SJCRH30 (cell line): ENCODE results near the gene C1R. TPM values are rescaled to one million over a fixed set of nuclear protein-coding genes. Genes with fewer than 3 reads are reported as not detected.

Experiments used
- DNase-seq, 2 experiments: peaks; one replicate each; pipeline ENCODE4 v3.0.0-alpha.2; 2015 to 2020
- H3K27ac ChIP-seq: fragments of 250-450 bp; sonication (Bioruptor Pico); 2 replicates; pipeline ENCODE4 v1.5.1; 2020; ENCODE audit warnings: mild to moderate bottlenecking, moderate library complexity
- H3K27me3 ChIP-seq: fragments of 250-450 bp; sonication (Bioruptor Pico); 2 replicates; pipeline ENCODE4 v1.5.1; 2020; ENCODE audit warnings: mild to moderate bottlenecking, moderate library complexity
- H3K36me3 ChIP-seq: fragments of 250-450 bp; sonication (Bioruptor Pico); 2 replicates; pipeline ENCODE4 v1.5.1; 2020; ENCODE audit warnings: mild to moderate bottlenecking, moderate library complexity
- H3K4me1 ChIP-seq: fragments of 250-450 bp; sonication (Bioruptor Pico); 2 replicates; pipeline ENCODE4 v1.5.1; 2020; ENCODE audit warnings: mild to moderate bottlenecking, moderate library complexity
- H3K4me3 ChIP-seq: fragments of 250-450 bp; sonication (Bioruptor Pico); 2 replicates; pipeline ENCODE4 v1.5.1; 2020; ENCODE audit warnings: mild to moderate bottlenecking, moderate library complexity
- H3K9me3 ChIP-seq: fragments of 250-450 bp; sonication (Bioruptor Pico); replicated peaks from 2 replicates; pipeline ENCODE4 v1.5.1; 2020; ENCODE audit warnings: mild to moderate bottlenecking, moderate library complexity
- total RNA-seq: library from RNA; depleted of rRNA; stranded (reverse); fragments of >200 nt; shearing (Covaris generic); gene quantifications from 2 replicates; pipeline ENCODE4 v1.2.3, GENCODE V29; 2014

Gene C1R
- total RNA-seq, 1 experiment from 2014 or later: 3.4 TPM

GRCh38 chr12:7096006-7096932 lies 4.0 kb upstream of the C1R start:
- DNase-seq: no peak

GRCh38 chr12:7093892-7094291 lies 1.6 kb upstream of the C1R start:
- H3K9me3 ChIP-seq: no peaks in the 10 kb centered on the region
- H3K27me3 ChIP-seq: peaks cover 7% of the 10 kb centered on the region
- H3K4me3 ChIP-seq: no peak overlapping the region
- DNase-seq: no peak
- H3K4me1 ChIP-seq: peaks cover 5% of the 10 kb centered on the region; the same call in 1 of the 2 replicates
- H3K27ac ChIP-seq: no peak overlapping the region
- H3K36me3 ChIP-seq: no peaks in the 10 kb centered on the region

More at GRCh38 chr12:7096006-7096932, 4.0 kb upstream of the C1R start:
- no peaks in the 10 kb centered on the region for H3K9me3 ChIP-seq
- peaks cover 5% of the 10 kb centered on the region; the same call in 1 of the 2 replicates for H3K4me1 ChIP-seq
- H3K27ac ChIP-seq: no peak overlapping the region
- H3K36me3 ChIP-seq: no peaks in the 10 kb centered on the region
- peaks cover 2% of the 10 kb centered on the region for H3K27me3 ChIP-seq
- H3K4me3 ChIP-seq: no peak overlapping the region; the same call in 1 of the 2 replicates

- Histone ChIP-seq H3K27ac (no peak overlapping the region), H3K4me1 (peaks cover 5% of the 10 kb centered on the region; the same call in 1 of the 2 replicates), H3K9me3 (no peaks in the 10 kb centered on the region), H3K27me3 (peaks cover 7% of the 10 kb centered on the region), H3K36me3 (no peaks in the 10 kb centered on the region), H3K4me3 (no peak overlapping the region)
- DNase-seq: no peak
Observed at GRCh38 chr12:7093486-7093885, 1.2 kb upstream of the C1R start.

- H3K4me3 ChIP-seq: no peak overlapping the region
- DNase-seq: no peak
- H3K9me3 ChIP-seq: no peaks in the 10 kb centered on the region
- H3K4me1 ChIP-seq: peaks cover 5% of the 10 kb centered on the region; the same call in 1 of the 2 replicates
- no peaks in the 10 kb centered on the region for H3K36me3 ChIP-seq
- H3K27me3 ChIP-seq: peaks cover 7% of the 10 kb centered on the region
- no peak overlapping the region for H3K27ac ChIP-seq
Observed at GRCh38 chr12:7092986-7093460, 778 bp upstream of the C1R start.

GRCh38 chr12:7091660-7092228 lies 501 bp downstream of the C1R start:
- Histone ChIP-seq H3K27ac (no peak overlapping the region), H3K36me3 (no peaks in the 10 kb centered on the region), H3K4me3 (no peak overlapping the region), H3K9me3 (no peaks in the 10 kb centered on the region), H3K27me3 (peaks cover 5% of the 10 kb centered on the region), H3K4me1 (no peaks in the 10 kb centered on the region)
- DNase-seq: no peak

GRCh38 chr12:7091171-7091570 lies 1.1 kb downstream of the C1R start:
- H3K9me3 ChIP-seq: no peaks in the 10 kb centered on the region
- H3K4me1 ChIP-seq: no peaks in the 10 kb centered on the region
- H3K36me3 ChIP-seq: no peaks in the 10 kb centered on the region
- no peak for DNase-seq
- peaks cover 4% of the 10 kb centered on the region; the same call in 1 of the 2 replicates for H3K27me3 ChIP-seq
- no peak overlapping the region for H3K27ac ChIP-seq
- H3K4me3 ChIP-seq: no peak overlapping the region

- H3K27me3 ChIP-seq: peaks cover 4% of the 10 kb centered on the region; the same call in 1 of the 2 replicates
- H3K4me3 ChIP-seq: no peak overlapping the region
- H3K36me3 ChIP-seq: no peaks in the 10 kb centered on the region
- no peaks in the 10 kb centered on the region for H3K9me3 ChIP-seq
- DNase-seq: peak; percentile 30 to 49
- no peaks in the 10 kb centered on the region for H3K4me1 ChIP-seq
- no peak overlapping the region for H3K27ac ChIP-seq
Observed at GRCh38 chr12:7090222-7090998, 1.8 kb downstream of the C1R start.

- no peaks in the 10 kb centered on the region for H3K4me1 ChIP-seq
- no peak for DNase-seq
- H3K27ac ChIP-seq: no peak overlapping the region
- H3K27me3 ChIP-seq: peaks cover 4% of the 10 kb centered on the region; the same call in 1 of the 2 replicates
- no peaks in the 10 kb centered on the region for H3K36me3 ChIP-seq
- no peaks in the 10 kb centered on the region for H3K9me3 ChIP-seq
- H3K4me3 ChIP-seq: no peak overlapping the region
Observed at GRCh38 chr12:7089196-7089871, 2.9 kb downstream of the C1R start.

- H3K36me3 ChIP-seq: no peaks in the 10 kb centered on the region
- no peaks in the 10 kb centered on the region for H3K27me3 ChIP-seq
- H3K4me1 ChIP-seq: no peaks in the 10 kb centered on the region; the same call in 1 of the 2 replicates
- no peaks in the 10 kb centered on the region for H3K9me3 ChIP-seq
- no peak overlapping the region for H3K4me3 ChIP-seq
- no peak for DNase-seq
- no peak overlapping the region for H3K27ac ChIP-seq
Observed at GRCh38 chr12:7083125-7083524, 9.1 kb downstream of the C1R start.

- Histone ChIP-seq H3K36me3 (no peaks in the 10 kb centered on the region), H3K27ac (no peak overlapping the region), H3K9me3 (no peaks in the 10 kb centered on the region), H3K4me3 (no peak overlapping the region), H3K4me1 (no peaks in the 10 kb centered on the region; the same call in 1 of the 2 replicates), H3K27me3 (no peaks in the 10 kb centered on the region)
- no peak for DNase-seq
Observed at GRCh38 chr12:7081037-7081436, 11.2 kb downstream of the C1R start.

GRCh38 chr12:7079826-7080125 lies 12.5 kb downstream of the C1R start:
- no peak for DNase-seq
- Histone ChIP-seq H3K4me3 (no peak overlapping the region), H3K27ac (no peak overlapping the region), H3K27me3 (0 out of 2 replicates have a peak, but pooled peaks cover 2% of the 10 kb centered on the region), H3K36me3 (no peaks in the 10 kb centered on the region), H3K9me3 (no peaks in the 10 kb centered on the region), H3K4me1 (no peaks in the 10 kb centered on the region; the same call in 1 of the 2 replicates)

- no peaks in the 10 kb centered on the region for H3K36me3 ChIP-seq
- no peaks in the 10 kb centered on the region for H3K9me3 ChIP-seq
- no peak overlapping the region for H3K4me3 ChIP-seq
- peaks cover 8% of the 10 kb centered on the region; the same call in 1 of the 2 replicates for H3K27me3 ChIP-seq
- no peak for DNase-seq
- no peaks in the 10 kb centered on the region; the same call in 1 of the 2 replicates for H3K4me1 ChIP-seq
- no peak overlapping the region for H3K27ac ChIP-seq
Observed at GRCh38 chr12:7078163-7078562, 14.1 kb downstream of the C1R start.

GRCh38 chr12:7076493-7076892 lies 15.8 kb downstream of the C1R start:
- Histone ChIP-seq H3K4me3 (no peak overlapping the region), H3K4me1 (no peaks in the 10 kb centered on the region; the same call in 1 of the 2 replicates), H3K36me3 (no peaks in the 10 kb centered on the region), H3K9me3 (no peaks in the 10 kb centered on the region; the same call in 1 of the 2 replicates), H3K27ac (no peak overlapping the region), H3K27me3 (peaks cover 13% of the 10 kb centered on the region; the same call in 1 of the 2 replicates)
- DNase-seq: no peak

- no peak for DNase-seq
- no peak overlapping the region for H3K27ac ChIP-seq
- peaks cover 13% of the 10 kb centered on the region; the same call in 1 of the 2 replicates for H3K27me3 ChIP-seq
Observed at GRCh38 chr12:7075939-7076338, 16.3 kb downstream of the C1R start.

More at GRCh38 chr12:7075939-7076338, 16.3 kb downstream of the C1R start:
- H3K4me1 ChIP-seq: no peaks in the 10 kb centered on the region; the same call in 1 of the 2 replicates
- H3K9me3 ChIP-seq: no peaks in the 10 kb centered on the region; the same call in 1 of the 2 replicates
- H3K4me3 ChIP-seq: no peak overlapping the region
- H3K36me3 ChIP-seq: no peaks in the 10 kb centered on the region
